Ishikawa (cell line): ENCODE measurements around the gene ACY1.

Experiments
- EGR1 ChIP-seq: IDR thresholded peaks from 2 replicates; pipeline ENCODE4 v1.6.1; 2012
- EP300 ChIP-seq: IDR thresholded peaks from 2 replicates; pipeline ENCODE4 v1.6.1; 2012; ENCODE audit warnings: borderline replicate concordance
- MAX ChIP-seq: IDR thresholded peaks from 2 replicates; pipeline ENCODE4 v1.6.1; 2012
- RAD21 ChIP-seq: IDR thresholded peaks from 2 replicates; pipeline ENCODE4 v1.6.1; 2012; ENCODE audit warnings: low read depth
- TAF1 ChIP-seq: IDR thresholded peaks from 2 replicates; pipeline ENCODE4 v1.6.1; 2012; ENCODE audit warnings: low read depth, mild to moderate bottlenecking
- TEAD4 ChIP-seq: IDR thresholded peaks from 2 replicates; pipeline ENCODE4 v1.6.1; 2012
- USF1 ChIP-seq: IDR thresholded peaks from 2 replicates; pipeline ENCODE4 v1.6.1; 2012
- YY1 ChIP-seq: IDR thresholded peaks from 2 replicates; pipeline ENCODE4 v1.6.1; 2012; ENCODE audit warnings: low read depth
- ZBTB7A ChIP-seq: IDR thresholded peaks from 2 replicates; pipeline ENCODE4 v1.6.1; 2012; ENCODE audit warnings: low read depth

DNA sequence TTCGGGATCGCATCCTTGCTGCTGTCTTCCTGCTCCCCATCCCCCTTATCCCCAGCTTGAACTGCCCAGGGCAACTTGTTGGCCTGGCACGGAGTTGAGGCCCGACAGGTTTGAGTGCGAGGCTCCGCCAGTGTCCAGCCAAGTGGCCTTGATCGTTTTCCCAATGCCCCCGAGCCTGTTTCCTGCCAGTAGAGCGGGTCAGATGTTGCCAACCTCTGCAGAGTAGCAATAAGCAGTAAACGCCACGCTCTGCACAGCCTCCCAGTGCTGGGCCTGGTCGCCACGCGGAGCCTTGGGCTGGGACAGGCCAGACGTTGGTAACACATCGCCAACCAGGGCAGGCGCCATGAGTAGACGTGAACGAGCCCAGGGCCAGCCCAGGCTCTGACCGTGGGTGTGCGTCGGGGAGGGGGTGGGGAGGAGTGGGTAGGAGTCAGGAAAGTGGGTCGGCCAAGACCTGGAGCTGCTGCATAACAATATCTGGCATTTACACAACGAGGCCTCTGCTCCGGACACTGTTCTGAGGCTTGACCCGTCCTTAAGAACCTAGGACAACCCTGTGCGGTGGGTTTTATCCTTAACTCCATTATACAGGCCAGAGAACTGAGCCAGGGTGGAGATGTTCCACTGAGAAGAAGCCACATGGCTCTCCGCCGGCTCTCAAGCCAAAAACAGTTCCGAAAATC is 8.9 kb upstream of the ACY1 start:
- TF ChIP-seq TAF1, result no peak
- TF ChIP-seq YY1, result 0 out of 2 replicates have a peak, but pooled peaks have one; percentile 17
- TF ChIP-seq USF1, result no peak
- TF ChIP-seq MAX, result no peak
- no peak for TF ChIP-seq EP300
- no peak for TF ChIP-seq ZBTB7A
- no peak for TF ChIP-seq TEAD4
- no peak for TF ChIP-seq EGR1
- TF ChIP-seq RAD21, result no peak
